ENCODE results near the gene ADAMTS2. TPM values are rescaled to one million over a fixed set of nuclear protein-coding genes. Genes with fewer than 3 reads are reported as not detected.
A peak's percentile ranks its signal among the peaks of the same experiment; 100 is the strongest.

ADAMTS2 gene
- total RNA-seq, 1 donor from 2014 or later: 23.5 TPM

- Mint-ChIP-seq H3K9me3 (ENCODE audit: unreplicated experiment) (peaks cover 7% of the 10 kb centered on the region), H3K27me3 (ENCODE audit: unreplicated experiment) (peaks cover 10% of the 10 kb centered on the region), H3K4me1 (ENCODE audit: low read depth, unreplicated experiment) (peaks cover 21% of the 10 kb centered on the region), H3K36me3 (ENCODE audit: unreplicated experiment) (no peaks in the 10 kb centered on the region), H3K4me3 (ENCODE audit: unreplicated experiment) (no peak overlapping the region), H3K27ac (ENCODE audit: unreplicated experiment) (no peak overlapping the region)
- DNase-seq: peak; percentile 50
- TF ChIP-seq CTCF (IDR thresholded peaks at IDR 0.05; ENCODE audit: partially characterized antibody, unreplicated experiment): no peak
These were observed 154.3 kb downstream of the ADAMTS2 start for GRCh38 chr5:179190851-179191505.

GRCh38 chr5:179188636-179189035, 156.6 kb downstream of the ADAMTS2 start:
- Mint-ChIP-seq H3K27ac (ENCODE audit: unreplicated experiment) (no peak overlapping the region), H3K9me3 (ENCODE audit: unreplicated experiment) (peaks cover 5% of the 10 kb centered on the region), H3K4me3 (ENCODE audit: unreplicated experiment) (no peak overlapping the region), H3K27me3 (ENCODE audit: unreplicated experiment) (peaks cover 9% of the 10 kb centered on the region), H3K4me1 (ENCODE audit: low read depth, unreplicated experiment) (peaks cover 22% of the 10 kb centered on the region), H3K36me3 (ENCODE audit: unreplicated experiment) (no peaks in the 10 kb centered on the region)
- DNase-seq: no peak
- TF ChIP-seq CTCF (IDR thresholded peaks at IDR 0.05; ENCODE audit: partially characterized antibody, unreplicated experiment): no peak

- Mint-ChIP-seq H3K27me3 (ENCODE audit: unreplicated experiment) (peaks cover 9% of the 10 kb centered on the region), H3K4me3 (ENCODE audit: unreplicated experiment) (no peak overlapping the region), H3K9me3 (ENCODE audit: unreplicated experiment) (peaks cover 5% of the 10 kb centered on the region), H3K27ac (ENCODE audit: unreplicated experiment) (no peak overlapping the region), H3K36me3 (ENCODE audit: unreplicated experiment) (no peaks in the 10 kb centered on the region), H3K4me1 (ENCODE audit: low read depth, unreplicated experiment) (peaks cover 21% of the 10 kb centered on the region)
- TF ChIP-seq CTCF (IDR thresholded peaks at IDR 0.05; ENCODE audit: partially characterized antibody, unreplicated experiment): no peak
- DNase-seq: no peak
These were observed 157.3 kb downstream of the ADAMTS2 start for GRCh38 chr5:179187681-179188575.

- DNase-seq: peak; percentile 46
- H3K27ac Mint-ChIP-seq (ENCODE audit: unreplicated experiment): no peak overlapping the region
- TF ChIP-seq CTCF (IDR thresholded peaks at IDR 0.05; ENCODE audit: partially characterized antibody, unreplicated experiment): peak; percentile 64
- H3K9me3 Mint-ChIP-seq (ENCODE audit: unreplicated experiment): peaks cover 5% of the 10 kb centered on the region
- no peaks in the 10 kb centered on the region for H3K36me3 Mint-ChIP-seq (ENCODE audit: unreplicated experiment)
- no peak overlapping the region for H3K4me3 Mint-ChIP-seq (ENCODE audit: unreplicated experiment)
- H3K27me3 Mint-ChIP-seq (ENCODE audit: unreplicated experiment): peaks cover 9% of the 10 kb centered on the region
- peaks cover 17% of the 10 kb centered on the region for H3K4me1 Mint-ChIP-seq (ENCODE audit: low read depth, unreplicated experiment)
These were observed 158.0 kb downstream of the ADAMTS2 start for GRCh38 chr5:179187229-179187678.

GRCh38 chr5:179186801-179187200, 158.5 kb downstream of the ADAMTS2 start:
- TF ChIP-seq CTCF (IDR thresholded peaks at IDR 0.05; ENCODE audit: partially characterized antibody, unreplicated experiment): no peak
- DNase-seq: no peak
- H3K36me3 Mint-ChIP-seq (ENCODE audit: unreplicated experiment): no peaks in the 10 kb centered on the region
- H3K4me1 Mint-ChIP-seq (ENCODE audit: low read depth, unreplicated experiment): peaks cover 17% of the 10 kb centered on the region
- H3K4me3 Mint-ChIP-seq (ENCODE audit: unreplicated experiment): no peak overlapping the region
- peaks cover 4% of the 10 kb centered on the region for H3K9me3 Mint-ChIP-seq (ENCODE audit: unreplicated experiment)
- no peak overlapping the region for H3K27ac Mint-ChIP-seq (ENCODE audit: unreplicated experiment)
- peaks cover 9% of the 10 kb centered on the region for H3K27me3 Mint-ChIP-seq (ENCODE audit: unreplicated experiment)

All from glutamatergic neuron (in vitro differentiated cells).